Measurements from ENCODE around the gene RBP4.

The RBP4 gene

DNA sequence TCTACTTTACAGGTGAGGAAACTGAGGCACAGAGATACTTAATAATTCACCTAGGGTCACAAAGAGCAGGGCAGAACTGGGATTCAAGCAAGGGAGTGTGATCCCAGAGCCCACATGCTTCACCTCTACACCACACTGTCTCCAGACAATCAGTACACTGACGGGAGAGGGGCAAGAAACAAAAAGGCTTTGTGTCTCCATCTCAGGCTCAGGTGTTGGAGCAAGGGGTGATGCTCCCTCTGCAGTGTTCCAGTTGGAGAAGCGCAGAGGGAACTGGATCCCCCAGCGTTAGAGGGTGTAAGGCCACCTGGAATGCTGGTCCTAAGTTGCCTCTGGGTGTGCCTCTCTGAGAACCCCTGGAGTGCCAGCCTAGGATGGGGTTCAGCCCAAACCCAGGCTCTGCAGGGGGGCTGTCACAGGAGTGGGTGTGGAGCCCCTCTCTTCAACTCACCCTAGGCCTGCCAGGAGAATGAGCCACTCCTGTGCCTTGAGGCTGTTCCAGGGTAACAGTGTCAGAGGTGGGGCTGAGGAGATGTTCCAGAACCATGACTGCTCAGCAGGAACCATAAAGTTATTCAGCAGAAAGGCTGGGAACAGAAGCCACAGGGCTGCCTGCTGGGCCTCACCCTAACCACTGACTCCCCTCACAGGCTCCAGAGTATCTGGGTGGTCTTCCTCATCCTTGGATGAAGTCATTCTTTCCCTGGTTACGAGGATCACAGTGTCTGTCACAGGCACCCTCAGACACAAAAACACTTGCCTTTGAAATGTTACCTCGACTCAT is 5.5 kb downstream of the RBP4 start:
- DNase-seq: no peak

DNA sequence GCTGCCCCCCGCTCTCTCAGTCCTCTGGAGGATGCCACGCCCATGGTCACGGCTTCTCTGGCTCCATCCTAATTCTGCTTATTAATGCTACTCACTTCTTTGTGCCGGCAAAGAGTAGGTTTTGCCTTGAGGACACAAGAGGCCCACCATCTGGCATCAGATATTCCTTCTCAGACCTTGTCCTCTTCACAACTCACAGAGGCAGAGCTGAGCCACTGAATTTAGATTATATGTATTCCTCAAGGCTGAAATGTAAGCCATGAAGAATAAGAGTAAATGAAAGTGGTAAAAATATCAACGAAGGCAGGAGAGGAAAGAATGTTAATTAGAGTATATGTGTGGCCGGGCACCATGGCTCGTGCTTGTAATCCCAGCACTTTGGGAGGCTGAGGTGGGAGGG is 6.5 kb downstream of the RBP4 start:
- DNase-seq: no peak

DNA sequence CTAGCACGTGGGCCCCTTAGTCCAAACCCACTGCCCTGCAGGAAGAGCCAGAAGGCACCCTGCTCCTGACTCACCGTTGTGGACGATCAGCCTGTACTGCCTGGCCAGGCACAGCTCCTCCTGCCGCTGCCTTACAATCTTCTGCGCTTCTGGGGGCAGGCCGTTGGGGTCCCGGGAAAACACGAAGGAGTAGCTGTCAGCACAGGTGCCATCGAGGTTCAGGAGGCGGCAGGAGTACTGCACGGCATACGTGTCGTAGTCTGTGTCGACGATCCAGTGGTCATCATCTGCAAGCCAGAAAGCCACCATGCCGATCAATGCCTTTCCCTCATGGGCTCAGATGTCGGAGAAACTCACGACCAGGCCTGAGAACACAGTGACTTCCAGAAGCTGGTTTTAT is 7.3 kb downstream of the RBP4 start:
- no peak for DNase-seq

DNA sequence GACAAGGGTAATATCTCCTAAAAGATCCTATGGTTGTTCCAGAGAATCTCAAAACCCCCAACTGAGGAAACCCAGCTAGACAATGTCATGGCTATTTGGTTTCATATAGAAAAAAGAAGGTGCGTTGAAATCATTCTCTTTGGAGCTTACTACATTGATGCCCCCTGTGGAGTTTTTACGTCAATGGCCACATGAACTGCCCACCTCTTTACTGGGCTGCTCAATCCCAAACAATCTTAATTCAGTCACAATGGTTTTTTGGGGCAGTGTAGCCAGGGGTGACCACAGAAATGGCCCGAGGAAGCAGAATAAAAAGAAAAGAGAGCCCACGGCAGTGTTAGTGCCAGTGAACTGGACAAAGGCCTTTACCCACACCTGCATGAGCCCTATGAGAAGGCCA is 7.8 kb downstream of the RBP4 start:
- DNase-seq: no peak

DNA sequence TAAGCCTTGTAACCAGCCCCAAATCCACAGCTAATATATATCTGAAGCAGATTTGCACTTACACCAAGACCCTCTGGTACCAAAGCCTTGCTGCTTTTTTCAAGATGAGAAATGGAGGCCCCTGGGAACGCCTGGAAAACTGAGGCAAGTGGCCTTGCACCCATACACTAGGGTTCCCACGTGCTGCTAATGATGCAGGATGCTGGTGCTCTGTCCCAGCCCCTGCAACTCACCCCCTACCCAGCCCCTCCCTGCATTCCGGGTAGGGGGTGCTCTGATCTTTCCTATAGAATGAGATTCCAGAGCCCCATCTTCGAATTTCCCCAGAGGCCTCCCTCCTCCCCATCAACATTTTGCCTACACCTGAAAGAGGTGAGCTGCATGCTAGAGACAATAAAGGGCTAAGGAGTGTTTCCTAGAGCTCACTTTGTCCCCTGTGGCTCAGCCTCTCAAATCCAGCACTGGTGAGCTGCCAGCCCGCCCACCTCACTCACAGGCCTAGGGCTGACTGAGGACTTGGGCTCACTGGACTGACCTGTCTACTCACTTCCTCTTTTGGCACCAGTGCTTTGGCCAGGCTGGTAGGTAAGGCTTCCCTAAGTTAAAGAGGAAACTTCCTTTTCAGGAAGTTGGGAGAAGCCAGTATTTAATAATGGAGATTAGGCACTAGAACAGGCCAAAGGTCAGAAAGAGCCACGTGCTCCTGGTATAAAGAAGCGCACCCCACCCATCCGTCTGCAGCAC is 9.8 kb downstream of the RBP4 start:
- no peak for DNase-seq

DNA sequence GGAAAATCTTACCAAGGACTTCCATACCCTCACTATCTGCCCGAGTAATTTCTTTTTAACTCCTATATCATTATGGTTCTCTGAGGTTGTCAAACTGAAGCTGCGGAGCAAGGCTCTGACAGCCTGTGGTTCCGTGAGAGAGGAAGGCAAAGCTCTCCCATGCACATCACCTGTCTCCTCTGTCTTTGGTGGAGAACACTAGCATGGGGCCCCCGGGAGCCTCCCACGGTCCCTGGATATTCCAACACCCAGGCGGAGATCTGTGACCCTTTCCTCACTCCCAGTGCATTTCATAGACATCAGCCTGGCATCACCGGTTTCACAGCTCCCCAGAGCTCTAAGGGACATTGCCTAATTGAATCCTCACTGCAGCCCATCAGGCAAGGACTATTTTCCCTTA is 10.4 kb downstream of the RBP4 start:
- no peak for DNase-seq

DNA sequence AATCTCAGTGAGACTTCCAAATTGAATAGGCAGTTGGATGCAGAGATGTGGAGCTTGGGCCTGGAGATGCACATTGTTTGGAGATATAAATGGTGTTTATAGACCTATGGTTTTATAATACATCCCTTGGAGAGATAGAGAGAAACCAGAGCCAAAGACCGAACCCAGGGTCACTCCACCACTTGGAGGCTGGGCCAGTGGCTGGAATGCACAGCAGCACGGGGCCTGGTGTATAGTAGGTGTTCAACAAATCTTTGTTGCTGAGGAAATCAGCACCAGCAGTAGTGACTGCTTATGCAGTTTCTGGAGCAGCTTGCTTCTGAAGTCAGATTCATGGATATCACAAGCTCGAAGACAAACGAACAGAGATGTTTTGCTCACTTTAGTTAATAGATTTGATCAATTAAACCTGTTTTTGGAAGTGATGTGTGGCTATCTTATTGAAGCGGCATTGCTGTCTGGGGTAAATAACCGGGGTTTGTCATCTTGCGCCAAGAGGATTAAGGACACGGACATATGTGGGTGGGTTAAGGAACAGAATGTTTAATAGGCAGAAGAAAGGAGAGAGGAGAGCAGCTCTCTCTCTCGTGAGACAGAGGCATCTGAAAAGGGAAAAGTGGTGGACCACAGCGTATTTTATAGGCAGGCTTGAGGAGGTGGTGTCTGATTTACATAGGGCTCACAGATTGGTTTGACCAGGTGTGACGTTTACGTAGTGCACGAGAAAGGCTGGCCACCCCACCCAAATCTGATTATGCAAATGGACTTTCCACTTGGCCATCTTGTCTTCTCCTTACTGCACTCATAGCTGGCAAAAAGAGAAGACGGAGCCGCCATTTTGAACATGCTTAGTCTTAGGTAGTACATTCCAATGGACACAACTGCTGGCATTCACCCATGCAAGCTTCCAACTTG is 11.1 kb downstream of the RBP4 start:
- no peak for DNase-seq

DNA sequence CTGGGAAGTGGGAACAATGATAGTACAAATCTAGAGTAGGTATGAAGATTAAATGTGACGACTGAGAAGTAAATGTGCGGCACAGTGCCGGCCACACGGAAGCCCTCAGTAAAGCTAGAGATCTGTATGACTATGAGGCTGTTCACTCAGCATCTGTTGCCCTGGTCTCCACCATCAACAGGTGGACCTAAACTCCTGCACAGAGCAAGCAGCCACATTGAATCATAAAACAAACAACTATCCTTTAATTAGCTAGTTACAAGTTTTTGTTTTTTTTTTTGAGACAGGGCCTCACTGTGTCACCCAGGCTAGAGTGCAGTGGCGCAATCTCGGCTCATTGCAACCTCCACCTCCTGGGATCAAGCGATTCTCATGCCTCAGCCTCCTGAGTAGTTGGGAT is 16.6 kb downstream of the RBP4 start:
- DNase-seq: no peak

DNA sequence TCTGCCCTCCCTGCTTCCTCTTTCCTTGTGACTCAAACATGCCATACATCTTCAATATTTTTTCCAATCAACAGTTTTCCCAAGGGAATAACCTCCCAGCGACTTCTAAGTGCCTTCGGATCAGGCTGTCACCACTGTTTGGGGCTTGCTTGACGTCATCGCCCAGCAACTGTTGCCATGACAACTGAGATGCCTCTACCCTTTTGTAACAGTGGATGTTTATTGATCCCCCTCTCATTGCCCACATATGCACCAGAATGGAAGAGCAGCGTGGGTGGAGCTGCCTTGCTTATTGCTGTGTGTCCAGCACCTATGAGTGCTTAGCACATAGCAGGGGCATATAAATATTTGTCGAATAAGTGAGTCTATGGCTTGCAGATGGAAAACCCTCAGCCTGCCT is 20.2 kb downstream of the RBP4 start:
- no peak for DNase-seq

DNA sequence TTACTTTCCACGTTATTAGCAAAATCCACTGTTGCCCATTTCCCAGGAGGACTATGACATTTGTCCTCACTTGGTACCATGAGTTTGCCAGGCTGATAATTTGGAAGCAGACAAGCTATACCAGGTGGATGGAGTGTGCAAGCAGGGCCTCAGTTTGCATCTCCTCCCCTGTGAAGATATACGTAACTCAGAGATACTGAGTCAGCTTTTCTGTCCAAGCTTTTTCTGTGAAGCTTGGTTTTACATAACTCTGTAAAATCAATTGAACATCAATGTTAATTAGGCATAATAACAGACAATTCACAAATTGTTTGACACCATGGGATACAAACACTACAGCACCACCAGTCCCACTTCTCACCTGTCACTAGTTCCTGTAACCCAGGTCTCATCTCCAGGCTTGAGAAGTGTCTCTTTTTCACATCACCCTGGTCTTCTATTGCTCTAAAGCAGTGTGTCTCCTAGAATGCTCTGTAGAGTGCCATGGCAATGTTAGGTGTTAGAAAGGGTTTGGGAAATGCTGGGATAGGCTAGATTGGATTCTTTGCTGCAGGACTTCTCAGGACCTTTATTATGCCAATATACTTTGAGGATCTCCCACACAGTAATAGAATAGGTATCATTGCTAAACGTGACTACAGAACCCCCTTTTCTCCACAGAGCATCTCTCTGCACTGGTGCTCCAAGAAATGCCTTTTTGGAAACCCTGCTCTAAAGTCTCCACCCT is 20.9 kb downstream of the RBP4 start:
- DNase-seq: no peak

DNA sequence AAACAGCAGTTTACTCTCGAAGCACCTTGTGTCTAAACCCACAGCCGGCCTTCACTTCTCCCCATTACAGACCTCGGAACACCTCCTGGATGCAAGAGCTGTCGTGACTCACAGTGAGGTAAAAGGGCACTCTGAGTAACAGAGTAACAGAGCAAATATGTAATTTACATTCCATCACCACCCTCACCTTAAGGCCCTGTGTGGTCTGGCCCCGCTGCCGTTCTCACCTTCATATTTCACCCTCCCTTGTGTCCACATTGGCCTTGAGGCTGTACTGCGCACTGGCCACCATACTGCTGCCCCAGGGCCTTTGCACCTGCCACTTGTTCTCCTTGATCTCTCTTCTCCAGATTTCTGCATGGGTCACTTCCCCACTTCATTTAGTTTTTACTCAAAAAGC is 21.9 kb downstream of the RBP4 start:
- DNase-seq: no peak

DNA sequence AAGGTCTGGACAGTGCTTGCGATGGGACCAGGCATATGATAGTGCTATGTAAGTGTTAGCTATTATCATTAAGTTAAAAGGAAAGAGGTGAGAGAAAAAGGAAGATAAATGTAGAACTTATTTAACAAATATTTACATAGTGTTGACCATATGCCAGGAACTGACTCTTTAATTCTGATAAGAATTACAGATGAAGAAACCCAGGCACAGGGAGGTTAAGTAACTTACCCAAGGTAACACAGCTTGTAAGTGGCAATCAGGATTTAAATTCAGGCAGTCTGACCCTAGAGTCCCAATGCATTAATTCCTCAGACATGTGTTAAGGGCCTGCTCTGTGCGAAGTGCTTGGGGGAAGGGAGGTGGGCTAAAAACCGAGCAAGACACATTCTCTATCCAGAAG is 23.5 kb downstream of the RBP4 start:
- DNase-seq: no peak

DNA sequence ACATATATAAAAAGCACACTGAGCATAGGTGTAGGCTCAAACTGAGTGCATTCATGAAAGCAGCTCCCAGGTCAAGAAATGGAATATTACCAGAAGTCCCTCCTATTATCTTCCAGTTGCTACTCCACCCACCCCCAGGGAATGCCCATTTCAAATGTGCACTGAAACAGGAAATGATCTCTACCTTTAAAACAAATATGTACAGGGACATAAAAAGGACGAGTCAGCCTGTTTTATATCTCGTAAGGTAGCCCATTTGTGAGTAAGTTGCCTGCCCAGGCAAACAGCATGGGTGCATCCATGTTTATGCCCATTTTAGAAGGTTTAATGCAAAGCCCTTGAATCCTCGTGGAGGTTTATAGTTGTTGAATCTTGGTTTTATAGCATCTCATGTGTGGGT is 24.1 kb downstream of the RBP4 start:
- DNase-seq: no peak

DNA sequence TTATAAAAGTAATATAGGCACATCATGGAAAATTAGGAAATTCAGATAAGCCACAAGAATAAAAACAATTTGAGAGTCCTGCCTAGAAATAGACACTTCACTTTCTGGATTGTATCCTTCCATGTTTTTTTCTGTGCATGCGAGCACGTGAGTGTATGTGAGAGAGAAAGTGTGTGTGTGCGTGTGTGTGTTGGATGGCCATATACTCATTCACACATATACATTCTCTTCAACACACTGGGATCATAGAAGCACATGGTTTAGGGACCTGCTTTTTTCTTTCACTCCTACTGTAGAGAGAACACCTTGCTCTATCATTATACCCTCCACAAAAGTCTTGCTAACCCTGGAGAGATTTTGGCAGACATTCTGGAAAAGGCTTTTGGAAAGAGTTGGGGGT is 27.1 kb downstream of the RBP4 start:
- DNase-seq: no peak

DNA sequence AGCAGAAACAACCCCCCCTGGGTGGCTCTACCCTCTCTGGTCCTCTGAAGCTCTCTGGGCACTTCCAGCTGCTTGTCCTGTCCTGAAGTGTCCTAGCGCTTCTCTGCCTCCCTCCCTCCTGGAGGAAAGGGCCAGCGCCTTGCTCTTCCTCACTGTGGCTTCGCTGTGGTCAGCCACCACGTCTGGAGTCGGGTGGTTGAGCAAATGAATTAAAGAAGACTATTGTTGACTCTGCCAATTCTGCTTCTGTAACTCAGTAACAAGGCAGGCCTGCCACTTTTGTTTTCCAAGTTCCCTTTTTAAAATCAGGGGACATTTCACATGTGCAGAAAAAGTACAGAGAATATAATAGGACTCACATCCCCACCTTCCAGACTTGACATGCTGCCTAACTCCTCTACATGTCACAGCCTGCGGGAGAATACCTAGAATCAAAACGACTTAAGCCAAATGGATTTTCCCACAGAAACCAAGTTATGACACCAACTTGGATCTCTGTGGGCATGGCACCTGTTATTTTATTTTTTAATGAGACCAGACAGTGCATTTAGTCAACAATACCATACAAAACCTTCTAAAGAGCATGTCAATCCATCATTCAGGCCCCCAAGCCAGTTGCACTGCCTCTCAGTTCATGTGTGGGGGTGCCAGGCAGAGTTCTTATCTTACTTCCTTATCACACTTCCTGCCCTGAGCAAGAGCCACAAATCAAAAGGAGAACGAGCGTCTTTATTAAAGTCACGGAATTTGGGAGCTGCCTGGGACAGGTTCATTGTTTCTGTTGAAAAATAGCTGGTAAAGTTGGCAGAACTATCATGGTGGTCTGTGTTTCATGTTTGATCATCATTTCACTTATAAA is 27.8 kb downstream of the RBP4 start:
- DNase-seq: no peak

DNA sequence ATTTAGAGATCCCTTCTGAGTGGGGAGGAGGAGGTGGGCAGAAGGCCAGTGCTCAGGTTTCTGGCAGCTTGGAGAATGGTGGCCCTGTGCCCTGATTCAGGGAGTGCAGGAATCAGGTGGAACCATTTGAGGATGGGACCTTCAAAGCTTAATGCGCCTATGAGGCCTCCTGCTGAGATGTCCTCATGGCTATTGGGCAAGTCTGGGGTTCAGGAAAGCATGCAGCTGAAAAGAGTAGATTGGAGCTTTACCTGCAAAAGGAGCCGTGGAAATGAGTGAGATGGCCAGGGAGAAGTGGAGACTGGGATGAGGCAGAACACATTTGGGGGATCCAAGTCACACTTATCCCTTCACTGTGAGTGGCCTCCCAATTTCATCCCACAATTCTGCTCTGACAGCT is 28.4 kb downstream of the RBP4 start:
- DNase-seq: no peak

DNA sequence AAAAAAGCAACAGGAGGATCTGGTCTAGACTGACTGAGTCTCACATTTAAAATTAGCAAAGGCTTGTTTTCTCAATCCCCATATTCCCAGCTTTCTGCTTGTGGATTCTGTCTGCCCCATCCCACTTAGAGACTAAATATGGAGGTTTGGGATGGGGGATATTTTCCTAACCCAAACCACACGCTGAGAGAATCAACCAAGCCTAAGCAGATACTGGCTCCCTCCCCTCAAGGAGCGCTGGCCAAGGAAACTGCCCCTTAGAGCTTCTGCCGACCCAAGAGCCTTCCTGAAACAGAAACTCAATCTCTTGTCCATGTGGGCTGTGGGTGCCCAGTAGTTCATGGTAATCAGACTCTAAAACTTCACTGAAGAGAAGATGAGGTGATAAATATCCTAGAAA is 30.7 kb downstream of the RBP4 start:
- no peak for DNase-seq

DNA sequence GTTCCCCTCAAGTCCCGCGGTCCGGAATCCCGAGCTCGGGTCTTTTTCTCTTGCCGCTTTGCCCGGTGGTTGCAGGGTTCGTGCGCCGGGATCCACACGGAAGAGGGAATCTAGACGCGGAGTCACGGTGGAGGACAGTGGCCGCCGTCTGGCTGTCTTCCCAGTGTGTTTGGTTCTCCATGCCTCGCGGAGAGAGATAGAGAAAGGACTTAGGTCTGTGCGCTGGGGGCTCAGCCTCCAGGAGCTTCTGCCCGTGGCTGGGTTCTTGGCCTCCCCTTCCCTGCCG is 33.0 kb downstream of the RBP4 start:
- DNase-seq: no peak

DNA sequence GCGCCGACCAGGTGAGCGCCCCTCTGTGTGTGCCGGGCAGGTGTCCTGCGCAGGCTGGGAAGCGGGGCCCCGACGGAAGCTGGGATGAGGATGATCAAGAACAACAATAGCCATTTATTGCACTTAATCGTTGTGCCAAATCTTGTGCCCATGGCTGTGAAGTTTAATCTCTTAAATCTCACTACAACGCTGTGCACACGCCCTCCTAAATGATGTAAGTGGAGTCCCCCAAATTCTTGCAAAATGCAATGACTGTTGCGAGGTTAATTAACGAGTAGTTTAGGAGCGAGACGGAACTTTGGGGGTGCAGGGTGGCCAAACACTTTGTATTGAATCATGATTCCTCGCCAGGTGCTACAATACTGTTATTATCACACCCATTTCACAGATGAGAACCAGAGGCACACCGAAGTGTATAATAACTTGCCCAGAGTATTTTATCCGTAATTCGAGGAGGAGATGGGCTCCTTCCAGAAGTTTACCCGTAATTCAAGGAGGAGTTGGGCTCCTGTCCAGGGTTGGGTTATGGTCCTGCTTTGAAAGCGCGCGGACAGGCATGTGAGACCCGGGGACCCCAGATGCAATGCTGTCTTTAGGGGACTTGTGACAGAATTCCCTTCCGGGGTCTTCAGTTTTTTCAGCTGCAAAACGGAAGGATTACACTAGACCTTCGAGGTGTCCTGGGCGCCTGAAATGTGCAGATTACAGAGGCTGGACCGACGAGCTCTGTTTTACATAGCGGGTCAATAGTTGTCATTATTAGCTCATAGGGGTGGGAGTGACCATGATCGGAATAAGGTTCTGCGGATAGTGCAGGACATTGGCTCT is 33.5 kb downstream of the RBP4 start:
- no peak for DNase-seq

DNA sequence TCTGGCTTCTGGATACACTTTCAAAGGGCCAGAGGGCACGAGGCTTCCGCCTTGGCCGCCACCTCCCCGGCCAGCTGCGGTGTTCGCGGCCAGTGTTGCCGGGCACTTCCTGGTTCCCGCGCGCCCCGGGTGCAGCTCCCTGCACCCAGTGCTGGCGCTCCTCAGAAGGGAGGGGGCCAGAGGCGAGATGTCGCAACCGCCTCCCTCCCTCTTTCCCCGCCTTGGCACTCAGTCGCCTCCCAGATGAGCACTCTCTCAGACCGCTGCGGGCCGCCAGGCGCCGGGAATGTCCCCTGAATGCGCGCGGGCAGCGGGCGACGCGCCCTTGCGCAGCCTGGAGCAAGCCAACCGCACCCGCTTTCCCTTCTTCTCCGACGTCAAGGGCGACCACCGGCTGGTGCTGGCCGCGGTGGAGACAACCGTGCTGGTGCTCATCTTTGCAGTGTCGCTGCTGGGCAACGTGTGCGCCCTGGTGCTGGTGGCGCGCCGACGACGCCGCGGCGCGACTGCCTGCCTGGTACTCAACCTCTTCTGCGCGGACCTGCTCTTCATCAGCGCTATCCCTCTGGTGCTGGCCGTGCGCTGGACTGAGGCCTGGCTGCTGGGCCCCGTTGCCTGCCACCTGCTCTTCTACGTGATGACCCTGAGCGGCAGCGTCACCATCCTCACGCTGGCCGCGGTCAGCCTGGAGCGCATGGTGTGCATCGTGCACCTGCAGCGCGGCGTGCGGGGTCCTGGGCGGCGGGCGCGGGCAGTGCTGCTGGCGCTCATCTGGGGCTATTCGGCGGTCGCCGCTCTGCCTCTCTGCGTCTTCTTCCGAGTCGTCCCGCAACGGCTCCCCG is 34.4 kb downstream of the RBP4 start, which contains the start of gene FFAR4:
TSS of gene FFAR4 (plus strand) at position 231 of the 842 bp plus-strand sequence. CDS start at position 287, 56 bp downstream.
- DNase-seq: no peak

Data from activated CD4-positive, alpha-beta T cell treated with anti-CD3 and anti-CD28 coated beads for 1 hour (primary cell).